ENCODE measurements around the gene MAGEF1. TPM values are rescaled to one million over a fixed set of nuclear protein-coding genes. Genes with fewer than 3 reads are reported as not detected.

Gene MAGEF1
- total RNA-seq, 2 donors from 2014 or later, result 61.3 to 86.5 TPM

- Histone ChIP-seq H3K27ac (ENCODE audit: low read depth, low read length) (no peak overlapping the region), H3K9ac (ENCODE audit: extremely low read depth, low read length, poor library complexity, severe bottlenecking) (no peak overlapping the region), H3K9me3 (ENCODE audit: control insufficient read depth, low read length) (peaks cover 11% of the 10 kb centered on the region), H3K4me3 (ENCODE audit: low read length) (no peak overlapping the region), H3K36me3 (ENCODE audit: control insufficient read depth, insufficient read depth, low read length) (no peaks in the 10 kb centered on the region), H3K4me1 (ENCODE audit: control insufficient read depth, insufficient read depth, low read length) (no peaks in the 10 kb centered on the region), H3K27me3 (ENCODE audit: control insufficient read depth, insufficient read depth, low read length, poor library complexity, severe bottlenecking) (no peaks in the 10 kb centered on the region)
- Mint-ChIP-seq H3K36me3 (ENCODE audit: low read depth) (peaks cover 4% of the 10 kb centered on the region), H3K27me3 (ENCODE audit: insufficient read depth) (peaks cover 2% of the 10 kb centered on the region), H3K9me3 (peaks cover 15% of the 10 kb centered on the region), H3K4me1 (peaks cover 37% of the 10 kb centered on the region), H3K27ac (no peak overlapping the region), H3K4me3 (no peak overlapping the region)
- no peak for DNase-seq
- WGBS, 2 experiments (ENCODE audit: insufficient coverage in 1 of 2, insufficient read length in 1 of 2), result 96 to 97% methylated on average over 7 to 8 of the region's 8 CpGs
- TF ChIP-seq, protein P1, sequence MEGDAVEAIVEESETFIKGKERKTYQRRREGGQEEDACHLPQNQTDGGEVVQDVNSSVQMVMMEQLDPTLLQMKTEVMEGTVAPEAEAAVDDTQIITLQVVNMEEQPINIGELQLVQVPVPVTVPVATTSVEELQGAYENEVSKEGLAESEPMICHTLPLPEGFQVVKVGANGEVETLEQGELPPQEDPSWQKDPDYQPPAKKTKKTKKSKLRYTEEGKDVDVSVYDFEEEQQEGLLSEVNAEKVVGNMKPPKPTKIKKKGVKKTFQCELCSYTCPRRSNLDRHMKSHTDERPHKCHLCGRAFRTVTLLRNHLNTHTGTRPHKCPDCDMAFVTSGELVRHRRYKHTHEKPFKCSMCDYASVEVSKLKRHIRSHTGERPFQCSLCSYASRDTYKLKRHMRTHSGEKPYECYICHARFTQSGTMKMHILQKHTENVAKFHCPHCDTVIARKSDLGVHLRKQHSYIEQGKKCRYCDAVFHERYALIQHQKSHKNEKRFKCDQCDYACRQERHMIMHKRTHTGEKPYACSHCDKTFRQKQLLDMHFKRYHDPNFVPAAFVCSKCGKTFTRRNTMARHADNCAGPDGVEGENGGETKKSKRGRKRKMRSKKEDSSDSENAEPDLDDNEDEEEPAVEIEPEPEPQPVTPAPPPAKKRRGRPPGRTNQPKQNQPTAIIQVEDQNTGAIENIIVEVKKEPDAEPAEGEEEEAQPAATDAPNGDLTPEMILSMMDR (conservative IDR thresholded peaks at IDR 0.05), result no peak
Observed at GRCh38 chr3:184697845-184698244, 14.0 kb downstream of the MAGEF1 start.

DNA sequence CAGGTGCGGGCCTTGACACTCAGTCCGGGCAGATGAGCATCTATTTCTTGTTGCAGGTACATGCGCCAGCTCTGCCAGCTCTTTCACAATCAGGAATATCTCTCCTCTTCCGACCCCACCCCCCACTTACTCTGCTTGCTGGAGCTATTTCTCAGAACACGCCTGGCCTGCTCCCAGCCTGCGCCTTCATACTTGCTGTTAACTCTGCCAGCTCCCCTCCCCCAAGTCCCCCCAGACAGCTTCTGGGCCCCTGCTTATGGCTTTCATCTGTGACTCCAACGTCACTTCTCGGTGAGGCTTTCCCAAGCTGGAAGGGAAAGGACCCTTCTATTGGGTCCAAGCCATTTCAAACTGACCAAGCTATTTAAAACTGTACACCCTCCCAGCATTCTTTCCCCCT is 15.2 kb downstream of the MAGEF1 start:
- H3K9ac ChIP-seq (ENCODE audit: extremely low read depth, low read length, poor library complexity, severe bottlenecking), result no peak overlapping the region
- Mint-ChIP-seq H3K36me3 (ENCODE audit: low read depth) (no peaks in the 10 kb centered on the region), H3K27me3 (ENCODE audit: insufficient read depth) (peaks cover 2% of the 10 kb centered on the region), H3K27ac (no peak overlapping the region), H3K4me1 (peaks cover 41% of the 10 kb centered on the region), H3K4me3 (no peak overlapping the region), H3K9me3 (peaks cover 11% of the 10 kb centered on the region)
- no peaks in the 10 kb centered on the region for H3K27me3 ChIP-seq (ENCODE audit: control insufficient read depth, insufficient read depth, low read length, poor library complexity, severe bottlenecking)
- peaks cover 11% of the 10 kb centered on the region for H3K9me3 ChIP-seq (ENCODE audit: control insufficient read depth, low read length)
- no peak for DNase-seq
- H3K36me3 ChIP-seq (ENCODE audit: control insufficient read depth, insufficient read depth, low read length), result no peaks in the 10 kb centered on the region
- no peaks in the 10 kb centered on the region for H3K4me1 ChIP-seq (ENCODE audit: control insufficient read depth, insufficient read depth, low read length)
- WGBS, 2 experiments (ENCODE audit: insufficient coverage in 1 of 2, insufficient read length in 1 of 2), result 81 to 92% methylated on average over 6 to 8 of the region's 8 CpGs
- H3K4me3 ChIP-seq (ENCODE audit: low read length), result no peak overlapping the region
- TF ChIP-seq, protein P1 (conservative IDR thresholded peaks at IDR 0.05), result no peak
- no peak overlapping the region for H3K27ac ChIP-seq (ENCODE audit: low read depth, low read length)

DNA sequence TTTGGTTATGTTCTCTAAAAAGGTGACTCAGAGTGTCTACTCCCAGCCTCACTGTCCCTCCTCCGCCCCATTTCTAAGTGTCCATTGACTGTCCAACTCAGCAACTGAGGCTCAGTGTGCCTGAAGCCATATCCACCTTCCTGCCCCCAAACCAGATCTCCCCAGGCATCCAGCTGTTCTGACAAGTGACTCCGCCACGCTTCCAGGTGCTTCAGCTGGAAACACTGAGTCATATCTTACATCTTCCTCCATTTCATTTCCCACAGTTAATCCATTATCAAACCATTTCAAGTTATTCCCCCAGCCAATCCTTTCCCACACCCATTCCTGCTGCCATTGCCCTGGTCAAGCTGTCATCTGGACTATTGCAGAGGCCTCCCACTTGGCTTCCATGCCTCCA is 17.1 kb downstream of the MAGEF1 start:
- Histone ChIP-seq H3K36me3 (ENCODE audit: control insufficient read depth, insufficient read depth, low read length) (no peaks in the 10 kb centered on the region), H3K27me3 (ENCODE audit: control insufficient read depth, insufficient read depth, low read length, poor library complexity, severe bottlenecking) (no peaks in the 10 kb centered on the region), H3K27ac (ENCODE audit: low read depth, low read length) (no peak overlapping the region), H3K9ac (ENCODE audit: extremely low read depth, low read length, poor library complexity, severe bottlenecking) (no peak overlapping the region), H3K4me3 (ENCODE audit: low read length) (no peak overlapping the region), H3K9me3 (ENCODE audit: control insufficient read depth, low read length) (no peaks in the 10 kb centered on the region), H3K4me1 (ENCODE audit: control insufficient read depth, insufficient read depth, low read length) (no peaks in the 10 kb centered on the region)
- Mint-ChIP-seq H3K9me3 (no peaks in the 10 kb centered on the region), H3K4me1 (peaks cover 41% of the 10 kb centered on the region), H3K4me3 (no peak overlapping the region), H3K27me3 (ENCODE audit: insufficient read depth) (peaks cover 2% of the 10 kb centered on the region), H3K27ac (no peak overlapping the region), H3K36me3 (ENCODE audit: low read depth) (no peaks in the 10 kb centered on the region)
- TF ChIP-seq, protein P1 (conservative IDR thresholded peaks at IDR 0.05), result no peak
- DNase-seq, result no peak
- 78 to 87% methylated on average over 3 of the region's 3 CpGs for WGBS, 2 experiments (ENCODE audit: insufficient coverage in 1 of 2, insufficient read length in 1 of 2)
